Bronchial epithelial cell (primary cell): ENCODE measurements around the gene SPNS2. TPM values are rescaled to one million over a fixed set of nuclear protein-coding genes. Genes with fewer than 3 reads are reported as not detected.

Experiments used
- DNase-seq: peaks from one replicate; pipeline ENCODE4 v3.0.0-alpha.2; 2010; ENCODE audit warnings: low read depth
- FAIRE-seq: peaks from 2 replicates; lab custom pipeline; 2011; peaks lifted over from hg19 to GRCh38; lab: Jason Lieb, UNC
- H3K27me3 ChIP-seq: 2 replicates; pipeline ENCODE4 v1.5.1; 2011; ENCODE audit warnings: low read length; ENCODE audit not compliant: control insufficient read depth, insufficient read depth
- H3K36me3 ChIP-seq: 2 replicates; pipeline ENCODE4 v1.5.1; 2011; ENCODE audit warnings: low read length; ENCODE audit not compliant: control insufficient read depth, insufficient read depth
- H3K4me3 ChIP-seq: 2 replicates; pipeline ENCODE4 v1.5.1; 2011; ENCODE audit warnings: mild to moderate bottlenecking, low read depth, low read length, control low read depth
- CTCF ChIP-seq: IDR thresholded peaks from 2 replicates; pipeline ENCODE4 v1.5.1; 2011; ENCODE audit warnings: mild to moderate bottlenecking, moderate library complexity, low read length, control low read depth, inconsistent platforms; ENCODE audit not compliant: insufficient read depth, severe bottlenecking
- total RNA-seq: library from RNA; depleted of rRNA; stranded (reverse); fragments of >200 nt; gene quantifications from 2 replicates; pipeline ENCODE4 v1.2.1, GENCODE V29; 2014

The SPNS2 gene
- total RNA-seq, 1 donor from 2014 or later: 3.9 TPM

GRCh38 chr17:4513113-4514032, 14.7 kb downstream of the SPNS2 start:
- no peak for TF ChIP-seq CTCF
- peak; percentile 29 for DNase-seq
- no peak overlapping the region for H3K4me3 ChIP-seq
- peaks cover 2% of the 10 kb centered on the region for H3K27me3 ChIP-seq
- no peak for FAIRE-seq
- H3K36me3 ChIP-seq: no peaks in the 10 kb centered on the region

GRCh38 chr17:4514206-4514605, 15.5 kb downstream of the SPNS2 start:
- FAIRE-seq (no peak), DNase-seq (no peak)
- TF ChIP-seq CTCF: no peak
- Histone ChIP-seq H3K27me3 (peaks cover 2% of the 10 kb centered on the region), H3K36me3 (no peaks in the 10 kb centered on the region), H3K4me3 (no peak overlapping the region)

GRCh38 chr17:4514779-4515178, 16.1 kb downstream of the SPNS2 start:
- H3K27me3 ChIP-seq: peaks cover 2% of the 10 kb centered on the region
- no peak for TF ChIP-seq CTCF
- no peak for DNase-seq
- no peak overlapping the region for H3K4me3 ChIP-seq
- no peaks in the 10 kb centered on the region for H3K36me3 ChIP-seq
- no peak for FAIRE-seq

- Histone ChIP-seq H3K4me3 (no peak overlapping the region), H3K27me3 (no peaks in the 10 kb centered on the region), H3K36me3 (no peaks in the 10 kb centered on the region)
- FAIRE-seq: no peak
- TF ChIP-seq CTCF: no peak
- DNase-seq: no peak
Observed at GRCh38 chr17:4515501-4515900, 16.8 kb downstream of the SPNS2 start.

GRCh38 chr17:4516735-4517134, 18.1 kb downstream of the SPNS2 start:
- Histone ChIP-seq H3K36me3 (no peaks in the 10 kb centered on the region), H3K27me3 (no peaks in the 10 kb centered on the region), H3K4me3 (no peak overlapping the region)
- DNase-seq (no peak), FAIRE-seq (no peak)
- no peak for TF ChIP-seq CTCF
